Activated CD8-positive, alpha-beta T cell treated with anti-CD3 and anti-CD28 coated beads for 36 hours (primary cell): ENCODE measurements around the gene RXRG. TPM values are rescaled to one million over a fixed set of nuclear protein-coding genes. Genes with fewer than 3 reads are reported as not detected.

ENCODE experiments used
- ATAC-seq: fragments of 200-7000 bp; cut with Tn5 transposase; one replicate; pipeline ENCODE4 v1.10.0; 2021; ENCODE audit warnings: mild to moderate bottlenecking, moderate library complexity
- CTCF ChIA-PET: fragments of 350-600 bp; sonication (Branson Sonifier 250); formaldehyde crosslinking; loops from one replicate; lab custom pipeline; 2021; ENCODE audit warnings: antibody characterized with exemption; lab: Charles Lee
- POLR2A ChIA-PET: fragments of 350-600 bp; sonication (Branson Sonifier 250); formaldehyde crosslinking; loops from one replicate; lab custom pipeline; 2021; ENCODE audit warnings: antibody characterized with exemption; lab: Charles Lee
- DNase-seq: peaks from one replicate; pipeline ENCODE4 v3.0.0-alpha.2; 2020
- H3K27ac Mint-ChIP-seq: one replicate; pipeline ENCODE4 v1.8.0; 2021; ENCODE audit warnings: mild to moderate bottlenecking, mixed read lengths
- H3K27me3 Mint-ChIP-seq: one replicate; pipeline ENCODE4 v1.8.0; 2021; ENCODE audit warnings: mixed read lengths
- H3K36me3 Mint-ChIP-seq: one replicate; pipeline ENCODE4 v1.8.0; 2021; ENCODE audit warnings: low read depth, mixed read lengths
- H3K4me1 Mint-ChIP-seq: one replicate; pipeline ENCODE4 v1.8.0; 2021; ENCODE audit warnings: low read depth, mixed read lengths
- H3K4me3 Mint-ChIP-seq: one replicate; pipeline ENCODE4 v1.8.0; 2021; ENCODE audit warnings: mild to moderate bottlenecking, moderate library complexity, mixed read lengths
- H3K9me3 Mint-ChIP-seq: one replicate; pipeline ENCODE4 v1.8.0; 2021; ENCODE audit warnings: mixed read lengths
- CTCF ChIP-seq: fragments of 200-600 bp; IDR thresholded peaks from one replicate; pipeline ENCODE4 v1.8.0; 2022; ENCODE audit warnings: antibody characterized with exemption, mild to moderate bottlenecking
- intact Hi-C: fragments of 100-400 bp; cut with micrococcal nuclease; formaldehyde crosslinking; loops from one replicate; pipeline ENCODE4 v1.10.0; 2022
- total RNA-seq, 2 experiments: library from RNA; stranded (reverse); gene quantifications; one replicate each; pipeline ENCODE4 v1.2.3, GENCODE V29; 2021

RXRG gene
- total RNA-seq, 2 experiments from 2014 or later = not detected

DNA sequence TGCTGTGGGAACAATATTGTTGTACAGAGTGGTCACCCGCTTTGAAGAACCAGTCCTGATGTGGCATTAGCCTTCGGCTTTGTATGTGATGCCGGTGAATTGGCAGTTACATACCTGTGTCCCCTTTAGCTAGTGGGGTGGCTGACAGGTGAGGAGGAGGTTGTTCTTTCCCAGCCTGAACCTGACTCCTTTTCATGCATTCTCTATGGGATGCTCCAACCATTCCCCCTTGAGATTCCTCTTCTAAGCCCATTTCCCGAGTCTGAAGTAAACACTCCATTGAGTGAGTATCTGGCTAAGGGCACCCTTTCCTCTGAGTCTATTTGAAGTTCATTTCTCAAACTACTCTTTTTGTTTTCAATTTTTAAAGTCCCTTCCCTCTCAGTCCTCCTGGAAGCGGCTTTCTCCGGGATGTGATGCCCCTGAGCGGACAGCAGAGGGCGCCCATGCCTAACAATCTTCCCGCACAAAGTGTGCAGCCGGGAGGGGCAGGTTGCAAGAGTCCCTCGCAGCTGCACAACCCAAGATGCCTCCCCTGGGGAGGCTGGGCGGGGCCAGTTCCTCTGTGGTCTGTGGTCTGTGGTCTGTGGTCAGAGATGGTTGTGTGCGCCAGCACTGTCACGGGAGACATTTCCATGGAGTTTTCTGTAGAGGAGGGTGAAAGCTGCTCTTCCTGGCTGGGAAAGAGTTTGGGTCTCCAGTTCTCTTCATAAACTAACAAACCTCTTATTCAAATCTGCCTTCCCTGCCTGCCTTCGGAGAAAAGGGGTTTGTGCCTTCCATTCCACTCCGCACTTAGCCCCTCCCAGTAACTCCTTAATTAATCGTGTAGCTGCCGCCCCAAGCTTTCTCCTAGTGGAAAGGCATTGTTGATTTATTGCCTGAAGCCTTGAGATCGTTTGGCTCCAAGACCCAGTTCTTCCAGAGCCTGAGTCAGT is 52.0 kb downstream of the RXRG start:
- Mint-ChIP-seq H3K27ac (peak overlapping the region; percentile 77), H3K36me3 (peaks cover 2% of the 10 kb centered on the region), H3K27me3 (peaks cover 66% of the 10 kb centered on the region), H3K4me1 (peaks cover 9% of the 10 kb centered on the region), H3K4me3 (peak overlapping the region; percentile 60), H3K9me3 (no peaks in the 10 kb centered on the region)
- ChIA-PET CTCF (interaction anchor here (0.7 to 3.6 kb wide), 37 partner anchors 9 to 532 kb away, joined by 3 to 77 read pairs (median 4); partner anchors contain the start of gene ALDH9A1), POLR2A (interaction anchor here (1.1 to 1.2 kb wide), 2 partner anchors 205 to 515 kb away, joined by 3 read pairs; no protein-coding TSS in a partner anchor)
- ATAC-seq (peak; percentile 99), DNase-seq (peak; percentile 89)
- intact Hi-C loops = loop anchor here (1.0 to 10.0 kb wide), 2 partner anchors 200 to 522 kb away; no protein-coding TSS in a partner anchor
- peak; percentile 87 for TF ChIP-seq CTCF

GRCh38 chr1:165389609-165390008 is 55.3 kb downstream of the RXRG start:
- intact Hi-C loops = loop anchor here (10.0 kb wide), 1 partner anchor 525 kb away; no protein-coding TSS in a partner anchor
- Mint-ChIP-seq H3K27ac (no peak overlapping the region), H3K36me3 (peaks cover 2% of the 10 kb centered on the region), H3K4me3 (no peak overlapping the region), H3K27me3 (peaks cover 70% of the 10 kb centered on the region), H3K4me1 (peaks cover 9% of the 10 kb centered on the region), H3K9me3 (no peaks in the 10 kb centered on the region)
- ATAC-seq (no peak), DNase-seq (no peak)
- ChIA-PET POLR2A (no interaction called here), CTCF (interaction anchor here (0.9 to 4.7 kb wide), 7 partner anchors 13 to 525 kb away, joined by 3 to 29 read pairs (median 3); no protein-coding TSS in a partner anchor)
- no peak for TF ChIP-seq CTCF

GRCh38 chr1:165387961-165388360 is 57.0 kb downstream of the RXRG start:
- no peak overlapping the region for H3K4me3 Mint-ChIP-seq
- CTCF ChIA-PET = interaction anchor here (1.4 to 4.7 kb wide), 3 partner anchors 14 to 526 kb away, joined by 3 to 29 read pairs (median 4); no protein-coding TSS in a partner anchor
- no peak overlapping the region for H3K27ac Mint-ChIP-seq
- POLR2A ChIA-PET = no interaction called here
- DNase-seq (no peak), ATAC-seq (no peak)
- H3K9me3 Mint-ChIP-seq = no peaks in the 10 kb centered on the region
- H3K36me3 Mint-ChIP-seq = peaks cover under 1% of the 10 kb centered on the region
- H3K4me1 Mint-ChIP-seq = peaks cover 3% of the 10 kb centered on the region
- intact Hi-C loops = no loop called here
- H3K27me3 Mint-ChIP-seq = peaks cover 58% of the 10 kb centered on the region
- no peak for TF ChIP-seq CTCF

DNA sequence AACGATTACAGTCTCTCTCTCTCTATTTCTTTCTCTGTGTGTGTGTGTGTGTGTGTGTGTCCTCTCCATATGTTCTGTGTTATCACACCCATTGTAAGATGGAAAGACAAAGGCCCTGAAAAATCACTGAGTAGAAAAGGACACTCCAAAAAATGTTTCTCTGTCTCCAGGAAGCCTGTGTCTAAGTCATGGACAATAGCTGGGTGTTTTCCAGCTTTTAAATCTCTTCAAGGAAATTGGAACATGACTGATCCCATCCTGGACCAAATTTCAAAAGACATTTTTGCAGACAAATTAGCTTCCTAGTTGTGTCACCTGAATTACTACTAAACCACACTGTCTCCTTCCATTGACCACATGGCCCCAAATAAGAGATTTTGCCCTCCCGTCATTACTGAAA is 57.4 kb downstream of the RXRG start:
- Mint-ChIP-seq H3K27me3 (peaks cover 56% of the 10 kb centered on the region), H3K4me1 (no peaks in the 10 kb centered on the region), H3K36me3 (no peaks in the 10 kb centered on the region), H3K9me3 (no peaks in the 10 kb centered on the region), H3K4me3 (no peak overlapping the region), H3K27ac (no peak overlapping the region)
- CTCF ChIA-PET = interaction anchor here (0.6 to 4.7 kb wide), 3 partner anchors 14 to 1717 kb away, joined by 3 to 29 read pairs (median 5); no protein-coding TSS in a partner anchor
- DNase-seq (no peak), ATAC-seq (no peak)
- POLR2A ChIA-PET = interaction anchor here (1.2 kb wide), 1 partner anchor 9 kb away, joined by 3 read pairs; no protein-coding TSS in a partner anchor
- no peak for TF ChIP-seq CTCF
- intact Hi-C loops = no loop called here
